Measurements from ENCODE around the gene SFSWAP. TPM values are rescaled to one million over a fixed set of nuclear protein-coding genes. Genes with fewer than 3 reads are reported as not detected.

SFSWAP gene
- total RNA-seq, 1 experiment from 2014 or later: 76.3 TPM

DNA sequence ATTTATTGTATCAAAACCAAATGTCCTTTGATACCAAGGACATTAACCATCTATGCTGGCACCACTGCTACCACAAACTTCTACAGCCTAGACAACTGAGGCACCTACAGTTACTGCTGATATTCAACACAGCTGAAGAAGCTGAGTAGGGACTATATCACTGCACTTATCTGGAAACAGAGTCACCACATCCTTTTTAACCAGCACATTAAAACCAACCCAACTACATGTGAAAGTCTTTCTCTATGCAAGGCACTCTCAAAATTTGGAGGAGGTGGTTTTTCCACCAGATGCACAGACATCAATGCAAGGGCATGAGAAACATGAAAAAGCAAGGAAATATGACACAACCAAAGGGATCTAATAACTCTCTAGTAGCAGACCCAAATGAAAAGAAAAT lies 7.7 kb upstream of the SFSWAP start:
- Mint-ChIP-seq H3K4me3 (no peak overlapping the region), H3K4me1 (no peaks in the 10 kb centered on the region), H3K9me3 (peaks cover 25% of the 10 kb centered on the region), H3K27ac (no peak overlapping the region), H3K36me3 (peaks cover 3% of the 10 kb centered on the region), H3K27me3 (ENCODE audit: low read depth) (peaks cover 7% of the 10 kb centered on the region; the same call in 1 of the 2 replicates)
- CTCF ChIA-PET: interaction anchor here (1.4 kb wide), 1 partner anchor 20 kb away, joined by 3 read pairs; no protein-coding TSS in a partner anchor
- DNase-seq (ENCODE audit: low spot score) (no peak), ATAC-seq (no peak)
- POLR2A ChIA-PET: no interaction called here
- no peak for TF ChIP-seq JAZF1 (CRISPR knock-in tag; IDR thresholded peaks at IDR 0.05)
- TF ChIP-seq HMGXB4 (CRISPR knock-in tag; IDR thresholded peaks at IDR 0.05): no peak
- TF ChIP-seq AFF4 (CRISPR knock-in tag; IDR thresholded peaks at IDR 0.05; ENCODE audit: borderline replicate concordance): no peak
- no peak for TF ChIP-seq GRHL2 (CRISPR knock-in tag; IDR thresholded peaks at IDR 0.05; ENCODE audit: insufficient replicate concordance, severe bottlenecking)
- TF ChIP-seq CTCF (IDR thresholded peaks at IDR 0.05): no peak
- TF ChIP-seq, protein P1, sequence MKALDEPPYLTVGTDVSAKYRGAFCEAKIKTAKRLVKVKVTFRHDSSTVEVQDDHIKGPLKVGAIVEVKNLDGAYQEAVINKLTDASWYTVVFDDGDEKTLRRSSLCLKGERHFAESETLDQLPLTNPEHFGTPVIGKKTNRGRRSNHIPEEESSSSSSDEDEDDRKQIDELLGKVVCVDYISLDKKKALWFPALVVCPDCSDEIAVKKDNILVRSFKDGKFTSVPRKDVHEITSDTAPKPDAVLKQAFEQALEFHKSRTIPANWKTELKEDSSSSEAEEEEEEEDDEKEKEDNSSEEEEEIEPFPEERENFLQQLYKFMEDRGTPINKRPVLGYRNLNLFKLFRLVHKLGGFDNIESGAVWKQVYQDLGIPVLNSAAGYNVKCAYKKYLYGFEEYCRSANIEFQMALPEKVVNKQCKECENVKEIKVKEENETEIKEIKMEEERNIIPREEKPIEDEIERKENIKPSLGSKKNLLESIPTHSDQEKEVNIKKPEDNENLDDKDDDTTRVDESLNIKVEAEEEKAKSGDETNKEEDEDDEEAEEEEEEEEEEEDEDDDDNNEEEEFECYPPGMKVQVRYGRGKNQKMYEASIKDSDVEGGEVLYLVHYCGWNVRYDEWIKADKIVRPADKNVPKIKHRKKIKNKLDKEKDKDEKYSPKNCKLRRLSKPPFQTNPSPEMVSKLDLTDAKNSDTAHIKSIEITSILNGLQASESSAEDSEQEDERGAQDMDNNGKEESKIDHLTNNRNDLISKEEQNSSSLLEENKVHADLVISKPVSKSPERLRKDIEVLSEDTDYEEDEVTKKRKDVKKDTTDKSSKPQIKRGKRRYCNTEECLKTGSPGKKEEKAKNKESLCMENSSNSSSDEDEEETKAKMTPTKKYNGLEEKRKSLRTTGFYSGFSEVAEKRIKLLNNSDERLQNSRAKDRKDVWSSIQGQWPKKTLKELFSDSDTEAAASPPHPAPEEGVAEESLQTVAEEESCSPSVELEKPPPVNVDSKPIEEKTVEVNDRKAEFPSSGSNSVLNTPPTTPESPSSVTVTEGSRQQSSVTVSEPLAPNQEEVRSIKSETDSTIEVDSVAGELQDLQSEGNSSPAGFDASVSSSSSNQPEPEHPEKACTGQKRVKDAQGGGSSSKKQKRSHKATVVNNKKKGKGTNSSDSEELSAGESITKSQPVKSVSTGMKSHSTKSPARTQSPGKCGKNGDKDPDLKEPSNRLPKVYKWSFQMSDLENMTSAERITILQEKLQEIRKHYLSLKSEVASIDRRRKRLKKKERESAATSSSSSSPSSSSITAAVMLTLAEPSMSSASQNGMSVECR (CRISPR knock-in tag; IDR thresholded peaks at IDR 0.05; ENCODE audit: borderline replicate concordance): no peak
- no peak for TF ChIP-seq ZBTB43 (CRISPR knock-in tag; IDR thresholded peaks at IDR 0.05)
- TF ChIP-seq ZNF121 (CRISPR knock-in tag; IDR thresholded peaks at IDR 0.05): no peak
- TF ChIP-seq NR1H2 (CRISPR knock-in tag; IDR thresholded peaks at IDR 0.05): no peak
- TF ChIP-seq ZNF263 (CRISPR knock-in tag; IDR thresholded peaks at IDR 0.05; ENCODE audit: low read depth): no peak
- TF ChIP-seq, protein P2, sequence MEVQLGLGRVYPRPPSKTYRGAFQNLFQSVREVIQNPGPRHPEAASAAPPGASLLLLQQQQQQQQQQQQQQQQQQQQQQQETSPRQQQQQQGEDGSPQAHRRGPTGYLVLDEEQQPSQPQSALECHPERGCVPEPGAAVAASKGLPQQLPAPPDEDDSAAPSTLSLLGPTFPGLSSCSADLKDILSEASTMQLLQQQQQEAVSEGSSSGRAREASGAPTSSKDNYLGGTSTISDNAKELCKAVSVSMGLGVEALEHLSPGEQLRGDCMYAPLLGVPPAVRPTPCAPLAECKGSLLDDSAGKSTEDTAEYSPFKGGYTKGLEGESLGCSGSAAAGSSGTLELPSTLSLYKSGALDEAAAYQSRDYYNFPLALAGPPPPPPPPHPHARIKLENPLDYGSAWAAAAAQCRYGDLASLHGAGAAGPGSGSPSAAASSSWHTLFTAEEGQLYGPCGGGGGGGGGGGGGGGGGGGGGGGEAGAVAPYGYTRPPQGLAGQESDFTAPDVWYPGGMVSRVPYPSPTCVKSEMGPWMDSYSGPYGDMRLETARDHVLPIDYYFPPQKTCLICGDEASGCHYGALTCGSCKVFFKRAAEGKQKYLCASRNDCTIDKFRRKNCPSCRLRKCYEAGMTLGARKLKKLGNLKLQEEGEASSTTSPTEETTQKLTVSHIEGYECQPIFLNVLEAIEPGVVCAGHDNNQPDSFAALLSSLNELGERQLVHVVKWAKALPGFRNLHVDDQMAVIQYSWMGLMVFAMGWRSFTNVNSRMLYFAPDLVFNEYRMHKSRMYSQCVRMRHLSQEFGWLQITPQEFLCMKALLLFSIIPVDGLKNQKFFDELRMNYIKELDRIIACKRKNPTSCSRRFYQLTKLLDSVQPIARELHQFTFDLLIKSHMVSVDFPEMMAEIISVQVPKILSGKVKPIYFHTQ (CRISPR knock-in tag; IDR thresholded peaks at IDR 0.05): no peak
- TF ChIP-seq ZMAT4 (CRISPR knock-in tag; IDR thresholded peaks at IDR 0.05): no peak
- no peak for TF ChIP-seq ZNF317 (CRISPR knock-in tag; IDR thresholded peaks at IDR 0.05; ENCODE audit: borderline replicate concordance, low read depth)
- TF ChIP-seq, protein P3, sequence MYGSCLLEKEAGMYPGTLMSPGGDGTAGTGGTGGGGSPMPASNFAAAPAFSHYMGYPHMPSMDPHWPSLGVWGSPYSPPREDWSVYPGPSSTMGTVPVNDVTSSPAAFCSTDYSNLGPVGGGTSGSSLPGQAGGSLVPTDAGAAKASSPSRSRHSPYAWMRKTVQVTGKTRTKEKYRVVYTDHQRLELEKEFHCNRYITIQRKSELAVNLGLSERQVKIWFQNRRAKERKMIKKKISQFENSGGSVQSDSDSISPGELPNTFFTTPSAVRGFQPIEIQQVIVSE (CRISPR knock-in tag; IDR thresholded peaks at IDR 0.05; ENCODE audit: borderline replicate concordance): no peak
- no peak for TF ChIP-seq NR3C1 (CRISPR knock-in tag; conservative IDR thresholded peaks at IDR 0.05; ENCODE audit: low read depth)
- TF ChIP-seq E2F1 (CRISPR knock-in tag; IDR thresholded peaks at IDR 0.05): no peak
- TF ChIP-seq, protein P4, sequence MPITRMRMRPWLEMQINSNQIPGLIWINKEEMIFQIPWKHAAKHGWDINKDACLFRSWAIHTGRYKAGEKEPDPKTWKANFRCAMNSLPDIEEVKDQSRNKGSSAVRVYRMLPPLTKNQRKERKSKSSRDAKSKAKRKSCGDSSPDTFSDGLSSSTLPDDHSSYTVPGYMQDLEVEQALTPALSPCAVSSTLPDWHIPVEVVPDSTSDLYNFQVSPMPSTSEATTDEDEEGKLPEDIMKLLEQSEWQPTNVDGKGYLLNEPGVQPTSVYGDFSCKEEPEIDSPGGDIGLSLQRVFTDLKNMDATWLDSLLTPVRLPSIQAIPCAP (CRISPR knock-in tag; IDR thresholded peaks at IDR 0.05): no peak
